Astrocyte (in vitro differentiated cells and primary cell): Measurements from ENCODE around the gene CCDC88B. TPM values are rescaled to one million over a fixed set of nuclear protein-coding genes. Genes with fewer than 3 reads are reported as not detected.

Experiments
- DNase-seq: peaks from one replicate; pipeline ENCODE4 v3.0.0-alpha.2; 2010; ENCODE audit warnings: low read depth
- FAIRE-seq: peaks from 2 replicates; lab custom pipeline; 2011; peaks lifted over from hg19 to GRCh38; lab: Jason Lieb, UNC
- H2AFZ ChIP-seq: 2 replicates; pipeline ENCODE4 v1.6.0; 2012; ENCODE audit warnings: low read depth, low read length, inconsistent platforms
- H3K27ac ChIP-seq: 2 replicates; pipeline ENCODE4 v1.5.1; 2011; ENCODE audit warnings: low read depth, low read length, inconsistent platforms
- H3K27me3 ChIP-seq: 2 replicates; pipeline ENCODE4 v1.6.0; 2011; ENCODE audit warnings: low read length, inconsistent platforms; ENCODE audit not compliant: insufficient read depth
- H3K36me3 ChIP-seq: 2 replicates; pipeline ENCODE4 v1.5.1; 2011; ENCODE audit warnings: low read length, inconsistent platforms; ENCODE audit not compliant: insufficient read depth
- H3K4me1 ChIP-seq: 2 replicates; pipeline ENCODE4 v1.5.1; 2011; ENCODE audit warnings: low read length, inconsistent platforms; ENCODE audit not compliant: insufficient read depth
- H3K4me2 ChIP-seq: 2 replicates; pipeline ENCODE4 v1.6.0; 2012; ENCODE audit warnings: low read length, inconsistent platforms
- H3K4me3 ChIP-seq: 2 replicates; pipeline ENCODE4 v1.5.1; 2011; ENCODE audit warnings: low read depth, mild to moderate bottlenecking, low read length, inconsistent platforms; ENCODE audit not compliant: insufficient read depth
- H3K79me2 ChIP-seq: 2 replicates; pipeline ENCODE4 v1.6.0; 2012; ENCODE audit warnings: mild to moderate bottlenecking, low read length, inconsistent platforms; ENCODE audit not compliant: insufficient read depth
- H3K9ac ChIP-seq: 2 replicates; pipeline ENCODE4 v1.6.0; 2012; ENCODE audit warnings: mild to moderate bottlenecking, low read length, inconsistent platforms
- H3K9me3 ChIP-seq: 2 replicates; pipeline ENCODE4 v1.5.1; 2012; ENCODE audit warnings: low read depth, mild to moderate bottlenecking, low read length, inconsistent platforms; ENCODE audit not compliant: insufficient read depth
- H4K20me1 ChIP-seq: 2 replicates; pipeline ENCODE4 v1.6.0; 2012; ENCODE audit warnings: low read length, inconsistent platforms; ENCODE audit not compliant: insufficient read depth
- H3K27ac Mint-ChIP-seq: one replicate; pipeline ENCODE4 v1.8.0; 2021; ENCODE audit warnings: mild to moderate bottlenecking, mixed read lengths; ENCODE audit not compliant: unreplicated experiment
- H3K27me3 Mint-ChIP-seq: one replicate; pipeline ENCODE4 v1.8.0; 2021; ENCODE audit warnings: low read depth, mixed read lengths; ENCODE audit not compliant: unreplicated experiment
- H3K36me3 Mint-ChIP-seq: one replicate; pipeline ENCODE4 v1.8.0; 2021; ENCODE audit warnings: low read depth, mixed read lengths; ENCODE audit not compliant: unreplicated experiment
- H3K4me1 Mint-ChIP-seq: one replicate; pipeline ENCODE4 v1.8.0; 2021; ENCODE audit warnings: low read depth, mixed read lengths; ENCODE audit not compliant: unreplicated experiment
- H3K4me3 Mint-ChIP-seq: one replicate; pipeline ENCODE4 v1.8.0; 2021; ENCODE audit warnings: mild to moderate bottlenecking, moderate library complexity, mixed read lengths; ENCODE audit not compliant: unreplicated experiment
- H3K9me3 Mint-ChIP-seq: one replicate; pipeline ENCODE4 v1.8.0; 2021; ENCODE audit warnings: mild to moderate bottlenecking, mixed read lengths; ENCODE audit not compliant: unreplicated experiment
- EZH2 ChIP-seq: IDR thresholded peaks from 2 replicates; pipeline ENCODE4 v1.6.1; 2012; ENCODE audit warnings: mild to moderate bottlenecking, low read length, inconsistent platforms; ENCODE audit not compliant: insufficient read depth
- total RNA-seq: library from RNA; stranded (reverse); gene quantifications from 2 replicates; pipeline ENCODE4 v1.2.1, GENCODE V29; 2021
- TF ChIP-seq, protein P1 (sequence below): IDR thresholded peaks from 2 replicates; pipeline ENCODE4 v1.5.1; 2011; ENCODE audit warnings: low read depth, mild to moderate bottlenecking, inconsistent platforms, low read length, moderate library complexity; ENCODE audit not compliant: insufficient read depth

Gene CCDC88B
- total RNA-seq, 1 donor from 2014 or later: 1.2 TPM

DNA sequence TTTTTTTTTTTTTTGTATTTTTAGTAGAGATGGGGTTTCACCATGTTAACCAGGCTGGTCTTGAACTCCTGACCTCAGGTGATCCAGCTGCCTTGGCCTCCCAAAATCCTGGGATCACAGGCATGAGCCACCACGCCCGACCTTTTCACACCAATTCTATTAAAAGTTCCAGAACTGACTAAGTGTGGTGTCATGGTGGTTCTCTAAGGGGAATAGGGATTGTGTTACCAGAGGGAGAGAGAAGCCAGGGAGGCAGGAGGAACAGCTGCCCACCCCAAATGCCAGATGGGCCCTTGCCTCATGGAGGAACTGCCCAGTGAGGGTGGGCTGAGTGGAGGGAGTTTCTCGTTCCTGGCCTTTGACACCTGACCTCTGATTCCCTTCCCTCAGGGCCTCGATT is 24.9 kb downstream of the CCDC88B start:
- no peak for TF ChIP-seq EZH2
- TF ChIP-seq, protein P1, sequence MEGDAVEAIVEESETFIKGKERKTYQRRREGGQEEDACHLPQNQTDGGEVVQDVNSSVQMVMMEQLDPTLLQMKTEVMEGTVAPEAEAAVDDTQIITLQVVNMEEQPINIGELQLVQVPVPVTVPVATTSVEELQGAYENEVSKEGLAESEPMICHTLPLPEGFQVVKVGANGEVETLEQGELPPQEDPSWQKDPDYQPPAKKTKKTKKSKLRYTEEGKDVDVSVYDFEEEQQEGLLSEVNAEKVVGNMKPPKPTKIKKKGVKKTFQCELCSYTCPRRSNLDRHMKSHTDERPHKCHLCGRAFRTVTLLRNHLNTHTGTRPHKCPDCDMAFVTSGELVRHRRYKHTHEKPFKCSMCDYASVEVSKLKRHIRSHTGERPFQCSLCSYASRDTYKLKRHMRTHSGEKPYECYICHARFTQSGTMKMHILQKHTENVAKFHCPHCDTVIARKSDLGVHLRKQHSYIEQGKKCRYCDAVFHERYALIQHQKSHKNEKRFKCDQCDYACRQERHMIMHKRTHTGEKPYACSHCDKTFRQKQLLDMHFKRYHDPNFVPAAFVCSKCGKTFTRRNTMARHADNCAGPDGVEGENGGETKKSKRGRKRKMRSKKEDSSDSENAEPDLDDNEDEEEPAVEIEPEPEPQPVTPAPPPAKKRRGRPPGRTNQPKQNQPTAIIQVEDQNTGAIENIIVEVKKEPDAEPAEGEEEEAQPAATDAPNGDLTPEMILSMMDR: no peak
- H2AFZ ChIP-seq: no peak overlapping the region
- no peak for DNase-seq
- H3K4me2 ChIP-seq: no peak overlapping the region
- peaks cover 5% of the 10 kb centered on the region for H3K4me1 ChIP-seq
- FAIRE-seq: no peak
- Mint-ChIP-seq H3K27me3 (no peaks in the 10 kb centered on the region), H3K9me3 (no peaks in the 10 kb centered on the region), H3K4me1 (no peaks in the 10 kb centered on the region), H3K4me3 (no peak overlapping the region), H3K36me3 (peaks cover 22% of the 10 kb centered on the region), H3K27ac (no peak overlapping the region)
- no peak overlapping the region for H3K4me3 ChIP-seq
- H3K9me3 ChIP-seq: no peaks in the 10 kb centered on the region
- no peak overlapping the region for H3K27ac ChIP-seq
- H4K20me1 ChIP-seq: peaks cover 23% of the 10 kb centered on the region
- no peaks in the 10 kb centered on the region for H3K27me3 ChIP-seq
- H3K79me2 ChIP-seq: peaks cover 10% of the 10 kb centered on the region
- no peak overlapping the region for H3K9ac ChIP-seq
- peaks cover 27% of the 10 kb centered on the region for H3K36me3 ChIP-seq

DNA sequence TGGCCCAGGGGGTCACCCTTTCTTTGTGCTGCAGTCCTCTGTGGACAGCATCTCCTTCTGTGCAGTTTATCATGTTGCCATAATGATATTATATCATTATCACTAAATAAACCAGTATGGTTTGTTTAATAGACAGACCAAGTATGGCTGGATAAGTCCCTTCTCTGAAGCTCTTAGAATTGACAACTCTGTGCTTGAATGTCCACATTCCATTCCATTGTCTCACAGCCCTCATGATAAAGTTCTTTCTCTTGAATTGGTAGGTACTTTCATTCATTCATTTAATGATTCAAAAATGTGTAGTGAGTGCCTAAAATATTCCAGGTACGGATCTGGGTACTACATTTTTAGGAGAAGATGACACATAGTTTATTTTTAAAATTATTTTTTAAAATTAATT is 26.7 kb downstream of the CCDC88B start:
- no peak overlapping the region for H2AFZ ChIP-seq
- no peaks in the 10 kb centered on the region for H3K9me3 Mint-ChIP-seq
- no peaks in the 10 kb centered on the region for H3K27me3 Mint-ChIP-seq
- no peaks in the 10 kb centered on the region for H3K4me1 Mint-ChIP-seq
- no peaks in the 10 kb centered on the region for H3K27me3 ChIP-seq
- peaks cover 24% of the 10 kb centered on the region for H3K36me3 Mint-ChIP-seq
- H3K4me2 ChIP-seq: no peak overlapping the region
- H3K4me1 ChIP-seq: no peaks in the 10 kb centered on the region
- H3K27ac ChIP-seq: no peak overlapping the region
- DNase-seq (peak; percentile 29), FAIRE-seq (no peak)
- H3K4me3 ChIP-seq: no peak overlapping the region
- TF ChIP-seq, protein P1: no peak
- TF ChIP-seq EZH2: no peak
- no peak overlapping the region for H3K4me3 Mint-ChIP-seq
- H3K27ac Mint-ChIP-seq: no peak overlapping the region
- H3K79me2 ChIP-seq: no peaks in the 10 kb centered on the region
- no peak overlapping the region for H3K9ac ChIP-seq
- peaks cover 9% of the 10 kb centered on the region for H4K20me1 ChIP-seq
- H3K9me3 ChIP-seq: no peaks in the 10 kb centered on the region
- H3K36me3 ChIP-seq: peaks cover 27% of the 10 kb centered on the region

DNA sequence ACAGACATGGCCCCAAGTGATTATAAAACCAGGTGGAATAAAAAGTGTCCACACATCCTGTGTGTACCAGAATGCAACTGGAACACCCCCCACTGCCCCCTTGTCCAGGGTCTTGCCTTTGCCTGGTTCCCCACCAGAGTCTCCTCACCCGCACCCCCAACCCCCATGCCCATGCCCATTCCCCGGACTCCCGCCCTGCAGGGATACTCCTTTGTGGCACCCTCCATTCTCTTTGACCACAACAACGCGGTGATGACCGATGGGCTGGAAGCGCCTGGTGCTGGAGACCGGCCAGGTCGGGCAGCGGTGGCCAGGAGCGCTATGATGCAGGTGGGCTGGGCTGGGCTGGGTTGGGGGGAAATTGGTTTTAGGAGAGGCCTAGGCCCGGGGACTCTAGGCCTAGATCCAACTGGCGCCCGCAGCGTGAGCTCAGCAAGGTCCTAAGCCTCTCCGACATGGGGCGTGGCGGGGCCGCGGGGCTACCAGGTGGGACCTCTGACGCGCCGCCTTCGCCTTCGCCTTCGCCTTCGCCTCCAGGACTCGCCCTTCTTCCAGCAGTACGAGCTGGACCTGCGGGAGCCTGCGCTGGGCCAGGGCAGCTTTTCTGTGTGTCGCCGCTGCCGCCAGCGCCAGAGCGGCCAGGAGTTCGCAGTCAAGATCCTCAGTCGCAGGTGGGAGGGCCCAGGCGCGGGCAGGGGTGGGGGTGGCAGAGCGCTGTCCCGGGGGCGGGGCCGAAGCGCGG is 28.1 kb downstream of the CCDC88B start:
- no peaks in the 10 kb centered on the region for H3K27me3 Mint-ChIP-seq
- peaks cover 9% of the 10 kb centered on the region for H4K20me1 ChIP-seq
- no peak overlapping the region for H3K4me3 ChIP-seq
- no peak for TF ChIP-seq EZH2
- TF ChIP-seq, protein P1: no peak
- H3K4me2 ChIP-seq: no peak overlapping the region
- H3K79me2 ChIP-seq: no peaks in the 10 kb centered on the region
- no peak overlapping the region for H3K4me3 Mint-ChIP-seq
- no peaks in the 10 kb centered on the region for H3K9me3 ChIP-seq
- H3K4me1 ChIP-seq: no peaks in the 10 kb centered on the region
- H3K36me3 ChIP-seq: peaks cover 15% of the 10 kb centered on the region
- H3K4me1 Mint-ChIP-seq: no peaks in the 10 kb centered on the region
- H2AFZ ChIP-seq: no peak overlapping the region
- no peaks in the 10 kb centered on the region for H3K9me3 Mint-ChIP-seq
- DNase-seq (no peak), FAIRE-seq (no peak)
- peaks cover 16% of the 10 kb centered on the region for H3K36me3 Mint-ChIP-seq
- no peak overlapping the region for H3K27ac Mint-ChIP-seq
- H3K9ac ChIP-seq: no peak overlapping the region
- H3K27me3 ChIP-seq: no peaks in the 10 kb centered on the region
- H3K27ac ChIP-seq: no peak overlapping the region
